ENCODE data around the gene SERGEF.

DNA sequence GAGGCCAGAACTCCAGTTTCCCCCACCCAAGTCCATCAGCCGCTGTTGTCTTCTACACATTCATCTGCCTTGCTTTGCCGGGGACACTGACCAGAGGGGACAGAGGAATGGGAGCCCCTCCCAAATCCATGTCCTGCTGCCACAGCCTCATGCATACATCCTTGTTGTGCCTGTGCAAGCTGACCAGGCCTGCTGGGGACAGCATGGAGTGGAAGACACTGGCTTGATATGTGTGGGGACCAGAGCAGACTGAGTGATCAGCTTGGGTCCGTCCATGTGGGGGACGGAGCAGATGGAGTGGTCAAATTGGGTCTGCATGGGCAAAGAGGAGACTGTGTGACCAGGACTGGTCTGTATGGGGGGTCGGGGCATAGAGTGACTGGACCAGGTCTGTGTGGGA is 234.5 kb downstream of the SERGEF start:
- TF ChIP-seq, protein P1, sequence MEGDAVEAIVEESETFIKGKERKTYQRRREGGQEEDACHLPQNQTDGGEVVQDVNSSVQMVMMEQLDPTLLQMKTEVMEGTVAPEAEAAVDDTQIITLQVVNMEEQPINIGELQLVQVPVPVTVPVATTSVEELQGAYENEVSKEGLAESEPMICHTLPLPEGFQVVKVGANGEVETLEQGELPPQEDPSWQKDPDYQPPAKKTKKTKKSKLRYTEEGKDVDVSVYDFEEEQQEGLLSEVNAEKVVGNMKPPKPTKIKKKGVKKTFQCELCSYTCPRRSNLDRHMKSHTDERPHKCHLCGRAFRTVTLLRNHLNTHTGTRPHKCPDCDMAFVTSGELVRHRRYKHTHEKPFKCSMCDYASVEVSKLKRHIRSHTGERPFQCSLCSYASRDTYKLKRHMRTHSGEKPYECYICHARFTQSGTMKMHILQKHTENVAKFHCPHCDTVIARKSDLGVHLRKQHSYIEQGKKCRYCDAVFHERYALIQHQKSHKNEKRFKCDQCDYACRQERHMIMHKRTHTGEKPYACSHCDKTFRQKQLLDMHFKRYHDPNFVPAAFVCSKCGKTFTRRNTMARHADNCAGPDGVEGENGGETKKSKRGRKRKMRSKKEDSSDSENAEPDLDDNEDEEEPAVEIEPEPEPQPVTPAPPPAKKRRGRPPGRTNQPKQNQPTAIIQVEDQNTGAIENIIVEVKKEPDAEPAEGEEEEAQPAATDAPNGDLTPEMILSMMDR (IDR thresholded peaks at IDR 0.05 in 4 of 5, conservative IDR thresholded peaks at IDR 0.05 in 1 of 5): no peak
- TF ChIP-seq POLR2A (IDR thresholded peaks at IDR 0.05): no peak
